ENCODE data around the gene IQCK.

Gene IQCK

GRCh38 chr16:19691161-19691711 lies 26.8 kb upstream of the IQCK start:
- Mint-ChIP-seq H3K9me3 (no peaks in the 10 kb centered on the region), H3K27me3 (no peaks in the 10 kb centered on the region), H3K36me3 (ENCODE audit: low read depth) (peaks cover 37% of the 10 kb centered on the region), H3K4me3 (no peak overlapping the region), H3K4me1 (ENCODE audit: low read depth) (peaks cover 29% of the 10 kb centered on the region), H3K27ac (no peak overlapping the region)

GRCh38 chr16:19694989-19695388 lies 23.1 kb upstream of the IQCK start:
- no peak overlapping the region for H3K27ac Mint-ChIP-seq

DNA sequence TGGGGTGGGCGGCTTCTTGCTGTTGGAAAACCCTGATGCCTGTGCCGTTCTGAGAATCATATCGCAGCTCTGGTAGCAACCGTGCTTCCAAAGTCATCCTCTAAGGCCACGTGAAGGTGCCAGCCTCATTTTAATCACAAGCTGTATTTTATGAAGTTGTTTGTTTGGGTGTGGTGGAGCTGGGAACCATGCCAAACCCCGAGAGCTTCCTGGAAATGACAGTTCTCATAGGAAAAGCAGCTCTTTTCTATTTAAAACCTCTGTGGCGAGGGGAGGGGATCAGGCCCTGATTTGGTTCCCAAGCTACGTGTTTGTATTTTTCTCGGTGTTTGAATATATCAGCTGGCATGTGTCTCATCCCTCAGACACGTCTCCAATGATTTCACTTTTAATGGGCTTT lies 21.7 kb upstream of the IQCK start:
- Mint-ChIP-seq H3K36me3 (ENCODE audit: low read depth) (peaks cover 54% of the 10 kb centered on the region), H3K4me3 (no peak overlapping the region), H3K27ac (peak overlapping the region; percentile 49), H3K27me3 (no peaks in the 10 kb centered on the region), H3K9me3 (no peaks in the 10 kb centered on the region), H3K4me1 (ENCODE audit: low read depth) (peaks cover 50% of the 10 kb centered on the region)

More at GRCh38 chr16:19694989-19695388, 23.1 kb upstream of the IQCK start:
- no peaks in the 10 kb centered on the region for H3K27me3 Mint-ChIP-seq
- no peak overlapping the region for H3K4me3 Mint-ChIP-seq
- no peaks in the 10 kb centered on the region for H3K9me3 Mint-ChIP-seq
- H3K4me1 Mint-ChIP-seq (ENCODE audit: low read depth): peaks cover 50% of the 10 kb centered on the region
- H3K36me3 Mint-ChIP-seq (ENCODE audit: low read depth): peaks cover 40% of the 10 kb centered on the region

- Mint-ChIP-seq H3K27ac (no peak overlapping the region), H3K4me1 (ENCODE audit: low read depth) (peaks cover 48% of the 10 kb centered on the region), H3K9me3 (no peaks in the 10 kb centered on the region), H3K36me3 (ENCODE audit: low read depth) (peaks cover 55% of the 10 kb centered on the region), H3K27me3 (no peaks in the 10 kb centered on the region), H3K4me3 (no peak overlapping the region)
These were observed 21.1 kb upstream of the IQCK start for GRCh38 chr16:19696961-19697360.

DNA sequence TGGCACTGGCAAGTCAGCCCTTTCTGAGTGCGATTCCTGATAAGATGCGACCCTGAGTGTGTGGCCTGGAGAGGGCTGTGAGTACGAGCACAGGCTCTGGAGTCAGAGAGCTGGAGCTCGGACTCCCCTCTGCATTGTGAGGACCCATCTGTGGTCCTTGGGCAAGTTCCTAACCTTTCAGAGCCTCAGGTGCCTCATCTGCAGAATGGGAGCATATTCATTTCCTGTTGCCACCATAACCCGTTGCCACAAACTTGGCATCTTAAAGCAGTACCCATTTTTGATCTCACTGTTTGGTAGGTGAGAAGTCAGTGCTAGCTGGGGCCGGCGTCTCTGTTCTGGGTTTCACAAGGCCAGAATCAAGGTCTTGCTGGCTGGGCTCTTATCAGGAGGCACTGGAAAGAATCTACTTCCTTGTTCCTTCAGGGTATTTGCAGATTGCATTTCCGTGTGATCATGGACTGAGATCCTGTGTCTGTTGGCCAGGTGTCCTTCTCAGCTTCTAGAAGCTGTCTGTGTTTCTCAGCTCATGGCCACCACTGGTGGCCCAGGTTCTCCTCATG lies 20.2 kb upstream of the IQCK start:
- no peaks in the 10 kb centered on the region for H3K27me3 Mint-ChIP-seq
- H3K9me3 Mint-ChIP-seq: no peaks in the 10 kb centered on the region
- peak overlapping the region; percentile 9 for H3K27ac Mint-ChIP-seq
- no peak overlapping the region for H3K4me3 Mint-ChIP-seq
- H3K36me3 Mint-ChIP-seq (ENCODE audit: low read depth): peaks cover 60% of the 10 kb centered on the region
- peaks cover 48% of the 10 kb centered on the region for H3K4me1 Mint-ChIP-seq (ENCODE audit: low read depth)

- Mint-ChIP-seq H3K27me3 (no peaks in the 10 kb centered on the region), H3K4me1 (ENCODE audit: low read depth) (peaks cover 48% of the 10 kb centered on the region), H3K27ac (peak overlapping the region; percentile 9), H3K9me3 (no peaks in the 10 kb centered on the region), H3K4me3 (no peak overlapping the region), H3K36me3 (ENCODE audit: low read depth) (peaks cover 65% of the 10 kb centered on the region)
These were observed 19.3 kb upstream of the IQCK start for GRCh38 chr16:19698480-19699465.

DNA sequence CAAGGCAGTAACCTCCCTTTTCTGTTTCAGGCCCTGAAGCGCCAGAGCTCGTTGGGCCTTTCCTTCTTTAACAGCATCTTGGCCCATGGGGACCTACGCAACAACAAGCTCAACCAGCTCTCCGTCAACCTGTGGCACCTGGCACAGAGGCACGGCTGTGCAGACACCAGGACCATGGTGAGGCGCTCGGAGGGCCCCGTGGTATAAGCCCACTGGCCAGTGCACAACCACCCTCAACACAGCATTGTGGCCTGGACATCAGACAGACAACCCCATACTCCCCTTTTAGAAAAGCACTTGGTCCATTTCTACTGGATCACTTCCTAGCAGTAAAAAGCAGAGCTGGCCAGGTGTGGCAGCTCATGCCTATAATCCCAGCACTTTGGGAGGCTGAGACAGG lies 18.6 kb upstream of the IQCK start:
- no peaks in the 10 kb centered on the region for H3K9me3 Mint-ChIP-seq
- H3K36me3 Mint-ChIP-seq (ENCODE audit: low read depth): peaks cover 72% of the 10 kb centered on the region
- H3K27me3 Mint-ChIP-seq: no peaks in the 10 kb centered on the region
- peaks cover 48% of the 10 kb centered on the region for H3K4me1 Mint-ChIP-seq (ENCODE audit: low read depth)
- no peak overlapping the region for H3K4me3 Mint-ChIP-seq
- no peak overlapping the region for H3K27ac Mint-ChIP-seq

DNA sequence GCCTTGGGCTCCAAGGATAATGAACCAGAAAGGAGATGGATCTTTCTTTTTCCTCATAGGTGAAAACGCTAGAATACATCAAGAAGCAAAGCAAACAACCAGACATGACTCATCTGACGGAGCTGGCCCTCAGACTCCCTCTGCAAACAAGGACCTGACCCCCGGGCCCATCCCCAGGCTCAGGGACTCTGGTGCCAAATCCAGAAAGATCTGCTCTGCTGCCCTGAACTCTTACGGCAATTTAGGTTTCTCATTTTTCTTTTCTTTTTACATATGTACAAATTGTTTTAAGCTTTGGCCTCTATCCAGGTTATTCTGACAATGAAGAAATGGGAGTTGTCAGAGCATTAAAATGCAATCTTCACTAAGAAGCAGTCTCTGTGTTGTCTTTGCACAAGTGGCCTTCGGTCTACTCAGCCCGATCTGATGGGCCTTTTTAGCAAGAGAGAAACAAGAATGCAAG lies 17.7 kb upstream of the IQCK start:
- no peak overlapping the region for H3K27ac Mint-ChIP-seq
- H3K4me1 Mint-ChIP-seq (ENCODE audit: low read depth): peaks cover 45% of the 10 kb centered on the region
- H3K27me3 Mint-ChIP-seq: no peaks in the 10 kb centered on the region
- no peak overlapping the region for H3K4me3 Mint-ChIP-seq
- H3K36me3 Mint-ChIP-seq (ENCODE audit: low read depth): peaks cover 76% of the 10 kb centered on the region
- no peaks in the 10 kb centered on the region for H3K9me3 Mint-ChIP-seq

GRCh38 chr16:19701091-19701490 lies 17.0 kb upstream of the IQCK start:
- H3K27me3 Mint-ChIP-seq: no peaks in the 10 kb centered on the region
- no peaks in the 10 kb centered on the region for H3K9me3 Mint-ChIP-seq
- peaks cover 82% of the 10 kb centered on the region for H3K36me3 Mint-ChIP-seq (ENCODE audit: low read depth)
- no peak overlapping the region for H3K27ac Mint-ChIP-seq
- no peak overlapping the region for H3K4me3 Mint-ChIP-seq
- peaks cover 40% of the 10 kb centered on the region for H3K4me1 Mint-ChIP-seq (ENCODE audit: low read depth)

DNA sequence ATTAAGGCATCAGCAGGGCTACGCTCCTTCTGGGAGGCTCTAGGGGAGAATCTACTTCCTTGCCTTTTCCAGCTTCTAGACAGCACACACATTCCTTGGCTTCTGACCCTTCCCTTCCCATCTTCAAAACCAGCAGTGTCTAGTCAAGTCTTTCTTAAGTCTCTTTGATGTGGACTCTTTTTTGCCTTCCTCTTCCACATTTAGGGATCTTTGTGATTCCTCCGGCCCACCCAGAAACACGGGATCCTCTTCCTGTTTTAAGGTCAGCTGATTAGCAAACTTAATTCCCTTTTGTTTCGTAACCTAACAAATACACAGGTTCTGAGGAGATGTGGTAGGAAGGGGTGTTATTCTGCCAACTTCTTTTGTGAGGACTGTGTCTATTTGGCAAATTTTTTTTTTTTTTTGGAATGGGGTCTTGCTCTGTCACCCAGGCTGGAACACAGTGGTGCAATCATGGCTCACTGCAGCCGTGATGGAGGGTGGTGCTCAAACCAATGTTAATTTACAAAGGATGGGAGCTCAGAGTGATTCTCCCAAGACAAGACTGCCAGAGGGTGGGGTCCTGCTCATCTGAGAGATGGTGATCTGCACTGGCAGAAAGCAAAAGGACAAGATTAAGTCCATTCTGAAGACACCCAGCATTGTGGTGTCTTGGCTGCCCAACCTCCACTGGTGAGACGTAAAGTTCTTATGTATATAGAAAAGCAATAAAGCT lies 14.7 kb upstream of the IQCK start:
- Mint-ChIP-seq H3K27me3 (no peaks in the 10 kb centered on the region), H3K4me3 (no peak overlapping the region), H3K4me1 (ENCODE audit: low read depth) (peaks cover 21% of the 10 kb centered on the region), H3K9me3 (no peaks in the 10 kb centered on the region), H3K36me3 (ENCODE audit: low read depth) (peaks cover 81% of the 10 kb centered on the region), H3K27ac (peak overlapping the region; percentile 28)

- H3K27ac Mint-ChIP-seq: no peak overlapping the region
- H3K36me3 Mint-ChIP-seq (ENCODE audit: low read depth): peaks cover 75% of the 10 kb centered on the region
- H3K4me3 Mint-ChIP-seq: no peak overlapping the region
- peaks cover 9% of the 10 kb centered on the region for H3K4me1 Mint-ChIP-seq (ENCODE audit: low read depth)
- no peaks in the 10 kb centered on the region for H3K9me3 Mint-ChIP-seq
- no peaks in the 10 kb centered on the region for H3K27me3 Mint-ChIP-seq
These were observed 13.5 kb upstream of the IQCK start for GRCh38 chr16:19704321-19705145.

- Mint-ChIP-seq H3K27ac (no peak overlapping the region), H3K36me3 (ENCODE audit: low read depth) (peaks cover 74% of the 10 kb centered on the region), H3K9me3 (no peaks in the 10 kb centered on the region), H3K4me1 (ENCODE audit: low read depth) (peaks cover 8% of the 10 kb centered on the region), H3K27me3 (no peaks in the 10 kb centered on the region), H3K4me3 (no peak overlapping the region)
These were observed 12.9 kb upstream of the IQCK start for GRCh38 chr16:19705146-19705501.

DNA sequence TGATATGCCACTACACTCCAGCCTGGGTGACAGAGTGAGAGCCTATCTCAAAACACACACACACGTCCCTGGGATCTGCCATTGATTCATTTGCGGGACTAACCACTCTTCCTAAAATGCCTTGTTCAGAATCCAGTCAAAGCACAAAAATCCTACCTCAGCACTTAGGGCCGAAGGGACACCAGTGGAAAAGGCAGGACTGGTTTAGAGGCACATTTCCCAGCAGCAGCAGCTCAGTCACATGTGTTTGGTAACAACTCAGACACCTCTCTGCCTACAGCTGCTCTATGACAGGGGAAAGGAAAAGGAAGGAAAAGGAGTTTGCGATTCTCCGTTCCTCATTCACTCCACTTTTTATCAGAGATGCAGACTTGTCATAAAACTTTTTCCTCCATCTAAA lies 12.2 kb upstream of the IQCK start:
- no peak overlapping the region for H3K4me3 Mint-ChIP-seq
- H3K9me3 Mint-ChIP-seq: no peaks in the 10 kb centered on the region
- peaks cover 67% of the 10 kb centered on the region for H3K36me3 Mint-ChIP-seq (ENCODE audit: low read depth)
- no peak overlapping the region for H3K27ac Mint-ChIP-seq
- no peaks in the 10 kb centered on the region for H3K27me3 Mint-ChIP-seq
- peaks cover 5% of the 10 kb centered on the region for H3K4me1 Mint-ChIP-seq (ENCODE audit: low read depth)

DNA sequence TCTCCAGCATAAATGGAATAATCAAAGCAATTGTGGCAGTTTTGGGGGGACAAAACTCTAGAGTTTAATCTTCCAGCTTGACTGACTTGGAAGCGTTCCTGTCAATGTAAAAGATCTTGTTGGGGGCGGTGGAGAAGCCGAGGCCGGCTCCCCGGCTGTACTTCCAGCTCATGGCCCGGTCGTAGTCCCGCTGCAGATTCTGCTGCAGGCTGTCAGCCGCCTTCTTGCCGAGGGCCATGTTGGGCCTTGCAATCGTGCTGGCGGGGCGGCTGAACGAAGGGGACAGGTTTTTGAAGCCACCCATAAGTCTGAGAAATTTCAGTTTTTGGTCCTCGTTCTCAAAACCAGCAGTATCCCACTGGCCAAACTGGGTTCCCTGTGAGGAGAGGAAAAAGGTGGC lies 11.2 kb upstream of the IQCK start:
- Mint-ChIP-seq H3K36me3 (ENCODE audit: low read depth) (peaks cover 63% of the 10 kb centered on the region), H3K27me3 (no peaks in the 10 kb centered on the region), H3K9me3 (no peaks in the 10 kb centered on the region), H3K4me3 (no peak overlapping the region), H3K27ac (no peak overlapping the region), H3K4me1 (ENCODE audit: low read depth) (no peaks in the 10 kb centered on the region)

All from stimulated activated naive CD8-positive, alpha-beta T cell treated with anti-CD3 and anti-CD28 coated beads, Interleukin-15, Interleukin-2, amounts not matched to agents 100 ng/mL and 50 ng/mL, for 24 hours (primary cell).